Stomach (tissue), 4 donors: Measurements from ENCODE around the gene NFIL3.

Experiments
- EP300 ChIP-seq: sonication (generic); formaldehyde crosslinking; IDR thresholded peaks from one replicate; pipeline ENCODE4 v1.6.1; 2017; ENCODE audit warnings: antibody characterized with exemption
- POLR2A ChIP-seq, 4 donors: fragments of 450-650 bp; IDR thresholded peaks; one replicate each; pipeline ENCODE4 v1.6.1; 2016; ENCODE audit warnings: antibody characterized with exemption in 4 of 4, control low read depth in 2 of 4, mild to moderate bottlenecking in 1 of 4, moderate library complexity in 1 of 4
- TF ChIP-seq, protein P1 (sequence below), 7 experiments: fragments of 450-650 bp in 4 of 7; fragments of 200-600 bp in 3 of 7; sonication (generic) in 3 of 7; IDR thresholded peaks; one replicate each; pipeline ENCODE4 v1.5.1; 2016 to 2019; ENCODE audit warnings: antibody characterized with exemption in 7 of 7, control low read depth in 2 of 7, mild to moderate bottlenecking in 1 of 7

GRCh38 chr9:91361291-91362050, 62.2 kb downstream of the NFIL3 start, which contains the start of gene AUH:
- TF ChIP-seq POLR2A (IDR thresholded peaks at IDR 0.05) = no peak
- TF ChIP-seq, protein P1, sequence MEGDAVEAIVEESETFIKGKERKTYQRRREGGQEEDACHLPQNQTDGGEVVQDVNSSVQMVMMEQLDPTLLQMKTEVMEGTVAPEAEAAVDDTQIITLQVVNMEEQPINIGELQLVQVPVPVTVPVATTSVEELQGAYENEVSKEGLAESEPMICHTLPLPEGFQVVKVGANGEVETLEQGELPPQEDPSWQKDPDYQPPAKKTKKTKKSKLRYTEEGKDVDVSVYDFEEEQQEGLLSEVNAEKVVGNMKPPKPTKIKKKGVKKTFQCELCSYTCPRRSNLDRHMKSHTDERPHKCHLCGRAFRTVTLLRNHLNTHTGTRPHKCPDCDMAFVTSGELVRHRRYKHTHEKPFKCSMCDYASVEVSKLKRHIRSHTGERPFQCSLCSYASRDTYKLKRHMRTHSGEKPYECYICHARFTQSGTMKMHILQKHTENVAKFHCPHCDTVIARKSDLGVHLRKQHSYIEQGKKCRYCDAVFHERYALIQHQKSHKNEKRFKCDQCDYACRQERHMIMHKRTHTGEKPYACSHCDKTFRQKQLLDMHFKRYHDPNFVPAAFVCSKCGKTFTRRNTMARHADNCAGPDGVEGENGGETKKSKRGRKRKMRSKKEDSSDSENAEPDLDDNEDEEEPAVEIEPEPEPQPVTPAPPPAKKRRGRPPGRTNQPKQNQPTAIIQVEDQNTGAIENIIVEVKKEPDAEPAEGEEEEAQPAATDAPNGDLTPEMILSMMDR (IDR thresholded peaks at IDR 0.05) = no peak
- no peak for TF ChIP-seq EP300
